Stimulated activated effector memory CD8-positive, alpha-beta T cell treated with anti-CD3 and anti-CD28 coated beads, Interleukin-12 subunit alpha, Interleukin-12 subunit beta, amount 100 ng/mL, for 72 hours (primary cell): ENCODE measurements around the gene CIRBP.
"Not testable (repeated sequence)": the region's sequence is repeated elsewhere in the genome, so short reads cannot be mapped to it uniquely, and the experiment has no call there.

Experiments used
- ATAC-seq: fragments of 150-1000 bp; cut with Tn5 transposase; 2 replicates; pipeline ENCODE4 v1.10.0; 2021
- DNase-seq, 2 donors: peaks; one replicate each; pipeline ENCODE4 v3.0.0; 2021 to 2022; ENCODE audit warnings: low spot score in 2 of 2
- H3K27ac Mint-ChIP-seq: one replicate; pipeline ENCODE4 v1.8.0; 2022; ENCODE audit warnings: mild to moderate bottlenecking, mixed read lengths
- H3K36me3 Mint-ChIP-seq: one replicate; pipeline ENCODE4 v1.8.0; 2022; ENCODE audit warnings: mild to moderate bottlenecking, mixed read lengths
- H3K4me1 Mint-ChIP-seq: one replicate; pipeline ENCODE4 v1.8.0; 2022; ENCODE audit warnings: mixed read lengths
- H3K4me3 Mint-ChIP-seq: one replicate; pipeline ENCODE4 v1.8.0; 2022; ENCODE audit warnings: mild to moderate bottlenecking, mixed read lengths
- H3K9me3 Mint-ChIP-seq: one replicate; pipeline ENCODE4 v1.8.0; 2022; ENCODE audit warnings: mixed read lengths

CIRBP gene

DNA sequence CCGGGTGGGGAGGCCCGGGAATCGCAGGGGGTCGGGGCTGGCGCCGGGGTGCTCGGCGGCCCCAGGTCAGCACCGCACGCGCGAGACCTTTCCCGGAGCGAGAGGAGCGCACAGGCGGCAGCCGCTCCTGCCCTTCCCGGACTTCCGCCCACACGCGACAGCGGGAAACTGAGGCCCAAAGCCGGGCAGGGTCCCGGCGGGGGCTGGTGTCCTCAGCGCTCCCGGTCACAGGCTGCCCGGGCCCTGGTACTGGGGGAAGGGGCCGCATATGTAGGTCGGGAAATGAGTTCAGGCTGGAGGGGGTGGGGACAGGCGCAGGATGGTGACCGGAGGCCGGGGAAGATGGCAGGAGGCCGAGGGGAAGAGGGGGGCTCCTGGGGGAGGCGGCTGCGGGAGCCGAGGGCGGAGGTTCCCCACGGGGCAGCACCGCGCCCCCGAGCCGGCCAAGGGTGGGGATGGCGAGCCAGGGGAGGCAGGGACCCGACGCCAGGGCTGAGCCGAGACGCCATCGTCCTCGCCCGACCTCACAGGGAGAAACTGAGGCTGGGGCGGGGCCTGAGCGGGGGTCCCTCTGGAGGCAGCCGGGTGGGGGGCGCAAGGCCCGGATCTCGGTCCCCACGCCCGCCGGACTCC, 32.0 kb upstream of the CIRBP start:
- ATAC-seq (no peak), DNase-seq (no peak)
- peaks cover 32% of the 10 kb centered on the region for H3K36me3 Mint-ChIP-seq
- H3K4me1 Mint-ChIP-seq: peaks cover 26% of the 10 kb centered on the region
- H3K4me3 Mint-ChIP-seq: peak overlapping the region; percentile 55
- no peak overlapping the region for H3K27ac Mint-ChIP-seq
- no peaks in the 10 kb centered on the region for H3K9me3 Mint-ChIP-seq

DNA sequence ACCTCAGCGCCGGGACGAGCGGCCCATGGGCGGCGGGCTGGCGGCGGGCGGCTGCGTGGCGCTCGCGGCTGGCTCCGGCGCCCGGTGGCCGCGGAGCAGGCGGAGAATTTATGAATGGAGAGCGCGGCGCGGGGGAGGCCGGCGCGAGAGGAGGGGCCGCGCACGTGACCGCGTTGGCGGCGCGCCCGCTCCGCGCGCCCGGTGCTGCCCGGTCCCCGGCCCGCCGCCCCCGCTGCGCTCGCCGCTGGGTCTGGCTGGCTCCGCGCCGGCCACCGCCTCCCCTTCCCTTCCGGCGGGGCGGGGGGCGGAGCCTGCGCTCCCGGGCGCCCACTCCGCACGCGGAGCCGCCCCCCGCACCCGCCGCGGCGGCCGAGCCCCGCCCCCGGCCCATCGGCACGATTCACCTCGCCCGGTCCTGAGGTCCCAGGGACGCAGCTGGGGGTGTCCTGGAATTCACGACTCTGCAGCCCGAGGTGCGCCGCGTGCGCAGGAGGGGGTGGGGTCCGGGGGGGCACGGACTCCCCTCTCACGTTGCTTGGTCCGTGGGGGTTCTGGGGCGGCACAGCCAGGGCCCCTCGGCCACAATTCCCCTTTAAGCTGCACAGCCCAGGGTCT, 31.3 kb upstream of the CIRBP start, which contains the start of gene CBARP:
TSS of gene CBARP (minus strand) at position 252 of the 615 bp plus-strand sequence. CDS start 1,905 bp downstream, outside the sequence.
- Mint-ChIP-seq H3K4me1 (peaks cover 28% of the 10 kb centered on the region), H3K4me3 (peak within 1 kb of the TSS; percentile 79), H3K27ac (peak within 1 kb of the TSS; percentile 81), H3K36me3 (peaks cover 34% of the 10 kb centered on the region), H3K9me3 (no peaks in the 10 kb centered on the region)
- ATAC-seq (no peak), DNase-seq (no peak)

DNA sequence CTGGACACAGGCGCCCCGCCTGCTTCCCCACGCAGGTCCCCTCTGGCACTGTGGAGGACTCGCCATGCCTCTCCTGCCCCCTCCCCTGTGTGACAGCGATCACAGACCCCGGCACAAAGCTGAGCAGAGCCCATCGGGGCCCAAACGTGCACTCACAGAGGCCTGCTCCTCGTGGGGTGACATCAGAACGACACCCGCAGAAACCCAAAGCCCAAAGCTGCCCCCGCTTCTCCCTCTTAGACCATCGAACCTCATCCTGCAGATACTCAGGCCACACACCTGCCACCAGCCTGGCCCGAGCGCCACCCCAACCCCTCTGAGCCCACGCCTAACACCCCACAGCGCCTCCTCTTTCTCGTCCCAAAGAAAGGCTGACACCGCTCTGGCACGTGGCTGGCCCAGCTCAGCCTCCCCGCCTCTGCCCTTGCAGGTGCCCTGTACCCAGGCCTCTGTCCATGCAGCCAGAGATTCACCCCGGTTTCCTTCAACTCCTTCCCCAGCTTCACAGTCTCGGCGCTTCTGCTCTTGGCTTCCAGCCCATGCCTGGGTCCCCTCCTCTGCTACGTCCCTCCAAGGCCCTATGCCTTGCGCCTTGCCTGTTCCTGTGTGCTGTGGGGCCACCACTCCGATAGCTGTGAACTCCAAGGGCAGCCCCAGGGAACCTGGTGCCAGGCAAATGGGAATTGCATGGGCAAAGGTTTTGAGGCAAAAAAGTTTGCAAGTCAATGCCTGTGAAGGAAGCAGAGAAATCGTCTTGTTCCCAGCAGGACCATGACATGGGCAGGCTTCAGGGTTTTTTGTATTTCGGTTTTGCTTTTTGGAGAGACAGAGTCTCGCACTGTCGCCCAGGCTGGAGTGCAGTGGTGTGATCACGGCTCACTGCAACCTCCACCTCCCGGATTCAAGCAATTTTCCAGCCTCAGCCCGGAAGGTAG, 30.5 kb upstream of the CIRBP start:
- Mint-ChIP-seq H3K4me1 (peaks cover 28% of the 10 kb centered on the region), H3K9me3 (no peaks in the 10 kb centered on the region), H3K27ac (peak overlapping the region; percentile 81), H3K4me3 (peak overlapping the region; percentile 79), H3K36me3 (peaks cover 37% of the 10 kb centered on the region)
- ATAC-seq (no peak), DNase-seq (no peak)

DNA sequence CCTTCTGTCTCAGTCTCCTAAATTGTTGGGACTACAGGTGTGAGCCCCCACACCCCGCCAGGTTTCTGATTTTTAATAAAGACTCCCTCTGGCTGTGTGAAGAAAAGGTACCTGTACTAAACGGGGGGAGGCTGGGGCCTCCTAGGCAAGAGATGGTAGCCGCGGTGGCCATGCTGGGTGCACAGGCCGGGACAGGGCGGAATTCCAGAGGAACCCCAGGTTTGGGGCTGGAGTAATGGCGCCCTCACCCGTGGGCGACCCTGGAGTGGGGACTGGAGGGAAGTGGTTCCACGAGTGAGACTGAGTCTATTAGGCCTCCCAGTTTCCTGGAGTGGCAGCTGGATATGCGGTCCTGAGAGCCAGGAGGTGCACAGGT, 29.7 kb upstream of the CIRBP start:
- Mint-ChIP-seq H3K4me1 (peaks cover 29% of the 10 kb centered on the region), H3K9me3 (no peaks in the 10 kb centered on the region), H3K4me3 (peak overlapping the region; percentile 79), H3K36me3 (peaks cover 37% of the 10 kb centered on the region), H3K27ac (peak overlapping the region; percentile 81)
- ATAC-seq: no peak
- no peak for DNase-seq

DNA sequence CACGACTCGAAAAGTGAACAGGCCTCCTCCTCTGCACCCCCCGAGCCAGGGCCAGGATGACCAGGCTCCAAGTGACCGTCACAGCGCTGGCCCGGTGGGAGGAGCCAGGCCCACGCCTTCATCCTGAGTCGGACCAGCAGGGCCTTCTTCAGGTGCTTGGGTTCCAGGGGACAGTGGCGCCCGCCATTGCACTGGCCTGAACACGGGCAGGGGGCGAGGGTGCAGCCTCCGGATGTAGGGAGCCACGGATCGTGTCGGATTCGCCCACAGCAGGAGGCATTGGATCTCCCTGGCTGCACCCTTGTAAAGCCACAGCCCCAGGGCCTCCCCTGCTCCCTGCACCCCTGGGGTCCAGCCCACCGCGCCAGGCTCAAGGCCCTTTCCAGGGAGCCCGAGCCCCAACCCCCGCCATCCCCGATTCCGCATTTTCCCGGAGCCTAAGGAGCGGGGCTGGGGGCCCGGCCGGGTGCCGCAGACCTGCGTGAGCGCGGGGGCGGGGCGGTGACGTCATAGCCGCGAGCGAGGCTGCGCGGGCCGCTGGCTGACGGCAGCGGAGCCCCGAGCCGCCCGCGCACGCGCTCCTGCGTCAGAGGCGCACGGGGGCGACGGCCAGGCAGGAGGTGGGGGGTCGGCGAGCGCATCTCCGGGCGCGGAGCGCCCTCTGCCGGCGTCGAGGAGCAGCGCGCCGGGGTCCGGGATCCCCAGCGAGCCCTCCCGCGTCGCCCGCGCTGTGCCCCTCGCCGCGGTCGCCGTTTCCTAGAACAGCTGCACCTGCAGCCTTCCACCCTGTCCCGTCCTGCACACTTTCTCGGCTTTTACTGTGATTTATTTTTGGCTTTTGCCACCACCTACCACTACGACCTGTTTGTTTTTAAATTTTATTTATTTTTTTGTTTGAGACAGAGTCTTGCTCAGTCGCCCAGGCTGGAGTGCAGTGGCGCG, 29.1 kb upstream of the CIRBP start:
- ATAC-seq (peak; percentile 66), DNase-seq (peak; percentile 96 to 97)
- peak overlapping the region; percentile 79 for H3K4me3 Mint-ChIP-seq
- peak overlapping the region; percentile 89 for H3K27ac Mint-ChIP-seq
- peaks cover 34% of the 10 kb centered on the region for H3K4me1 Mint-ChIP-seq
- no peaks in the 10 kb centered on the region for H3K9me3 Mint-ChIP-seq
- H3K36me3 Mint-ChIP-seq: peaks cover 37% of the 10 kb centered on the region

DNA sequence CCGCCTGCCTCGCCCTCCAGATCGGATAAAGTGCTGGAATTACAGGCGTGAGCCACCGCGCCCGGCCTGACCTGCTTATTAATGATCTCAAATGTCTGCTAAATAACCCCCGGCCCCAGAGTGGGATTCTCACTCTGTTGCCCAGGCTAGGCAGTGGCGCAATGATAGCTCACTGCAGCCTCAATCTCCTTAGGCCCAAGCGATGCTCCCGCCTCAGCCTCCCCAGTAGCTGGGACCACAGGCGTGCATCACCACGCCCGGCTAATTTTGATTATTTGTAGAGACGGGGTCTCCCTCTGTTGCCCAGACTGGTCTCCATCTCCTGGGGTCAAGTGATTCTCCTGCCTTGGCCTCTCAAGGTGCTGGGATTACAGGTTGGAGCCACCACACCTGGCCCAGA, 28.2 kb upstream of the CIRBP start:
- no peak for DNase-seq
- no peaks in the 10 kb centered on the region for H3K9me3 Mint-ChIP-seq
- ATAC-seq: no peak
- H3K36me3 Mint-ChIP-seq: peaks cover 37% of the 10 kb centered on the region
- H3K4me1 Mint-ChIP-seq: peaks cover 34% of the 10 kb centered on the region
- peak overlapping the region; percentile 79 for H3K4me3 Mint-ChIP-seq
- peak overlapping the region; percentile 89 for H3K27ac Mint-ChIP-seq

DNA sequence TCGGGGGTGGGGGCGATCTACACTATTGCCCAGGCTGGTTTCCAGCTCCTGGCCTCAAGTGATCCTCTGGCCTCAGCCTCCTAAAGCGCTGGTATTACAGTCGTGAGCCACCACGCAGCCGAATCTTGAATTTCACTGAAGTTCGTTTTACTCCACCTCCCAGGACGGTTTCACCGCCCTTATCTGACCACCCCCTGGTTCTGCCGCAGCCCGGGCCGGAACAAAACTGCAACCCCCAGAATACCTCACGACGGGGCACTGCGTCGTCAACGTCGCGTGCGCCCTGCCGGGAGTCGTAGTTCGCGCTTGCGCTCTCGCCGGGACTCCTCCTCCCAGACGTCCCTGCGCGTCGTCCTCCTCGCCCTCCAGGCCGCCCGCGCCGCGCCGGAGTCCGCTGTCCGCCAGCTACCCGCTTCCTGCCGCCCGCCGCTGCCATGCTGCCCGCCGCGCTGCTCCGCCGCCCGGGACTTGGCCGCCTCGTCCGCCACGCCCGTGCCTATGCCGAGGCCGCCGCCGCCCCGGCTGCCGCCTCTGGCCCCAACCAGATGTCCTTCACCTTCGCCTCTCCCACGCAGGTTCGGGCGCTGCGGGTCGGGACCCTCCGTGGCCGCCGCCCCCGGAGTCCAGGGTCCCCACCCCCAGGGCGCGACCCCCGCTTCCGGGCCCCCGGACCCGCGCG, 27.6 kb upstream of the CIRBP start, which contains the start of gene ATP5F1D:
TSS of gene ATP5F1D (plus strand) at position 335 of the 679 bp plus-strand sequence. CDS start at position 435, 100 bp downstream.
- ATAC-seq (peak; percentile 81), DNase-seq (peak; percentile 83 to 95)
- Mint-ChIP-seq H3K27ac (peak within 1 kb of the TSS; percentile 89), H3K36me3 (peaks cover 40% of the 10 kb centered on the region), H3K4me1 (peaks cover 34% of the 10 kb centered on the region), H3K9me3 (no peaks in the 10 kb centered on the region), H3K4me3 (peak within 1 kb of the TSS; percentile 79)

DNA sequence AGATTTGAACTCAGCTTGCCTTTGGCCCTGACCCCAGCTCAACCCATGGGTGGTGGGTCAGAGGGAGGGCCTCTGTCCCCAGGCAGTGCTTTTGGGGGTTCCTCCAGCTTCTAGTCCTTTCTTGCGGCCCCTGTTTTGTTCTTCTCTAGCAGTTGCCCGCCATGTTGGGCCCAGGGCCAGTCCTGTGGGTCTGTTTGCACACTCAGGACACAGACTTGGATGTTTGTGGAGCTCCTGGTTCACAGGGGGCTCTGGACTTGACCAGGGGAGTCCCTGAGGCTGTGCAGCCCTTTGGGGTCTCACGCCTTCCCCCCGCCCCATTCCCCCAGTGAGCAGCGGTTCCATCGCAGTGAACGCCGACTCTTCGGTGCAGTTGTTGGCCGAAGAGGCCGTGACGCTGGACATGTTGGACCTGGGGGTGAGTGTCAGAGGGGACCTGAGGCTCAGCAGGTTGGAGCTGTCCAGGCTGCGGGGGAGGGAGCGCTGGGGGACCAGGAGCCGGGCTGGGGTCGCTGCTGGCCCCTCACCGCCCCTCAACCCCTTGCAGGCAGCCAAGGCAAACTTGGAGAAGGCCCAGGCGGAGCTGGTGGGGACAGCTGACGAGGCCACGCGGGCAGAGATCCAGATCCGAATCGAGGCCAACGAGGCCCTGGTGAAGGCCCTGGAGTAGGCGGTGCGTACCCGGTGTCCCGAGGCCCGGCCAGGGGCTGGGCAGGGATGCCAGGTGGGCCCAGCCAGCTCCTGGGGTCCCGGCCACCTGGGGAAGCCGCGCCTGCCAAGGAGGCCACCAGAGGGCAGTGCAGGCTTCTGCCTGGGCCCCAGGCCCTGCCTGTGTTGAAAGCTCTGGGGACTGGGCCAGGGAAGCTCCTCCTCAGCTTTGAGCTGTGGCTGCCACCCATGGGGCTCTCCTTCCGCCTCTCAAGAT, 25.1 kb upstream of the CIRBP start:
- H3K4me3 Mint-ChIP-seq: peak overlapping the region; percentile 79

DNA sequence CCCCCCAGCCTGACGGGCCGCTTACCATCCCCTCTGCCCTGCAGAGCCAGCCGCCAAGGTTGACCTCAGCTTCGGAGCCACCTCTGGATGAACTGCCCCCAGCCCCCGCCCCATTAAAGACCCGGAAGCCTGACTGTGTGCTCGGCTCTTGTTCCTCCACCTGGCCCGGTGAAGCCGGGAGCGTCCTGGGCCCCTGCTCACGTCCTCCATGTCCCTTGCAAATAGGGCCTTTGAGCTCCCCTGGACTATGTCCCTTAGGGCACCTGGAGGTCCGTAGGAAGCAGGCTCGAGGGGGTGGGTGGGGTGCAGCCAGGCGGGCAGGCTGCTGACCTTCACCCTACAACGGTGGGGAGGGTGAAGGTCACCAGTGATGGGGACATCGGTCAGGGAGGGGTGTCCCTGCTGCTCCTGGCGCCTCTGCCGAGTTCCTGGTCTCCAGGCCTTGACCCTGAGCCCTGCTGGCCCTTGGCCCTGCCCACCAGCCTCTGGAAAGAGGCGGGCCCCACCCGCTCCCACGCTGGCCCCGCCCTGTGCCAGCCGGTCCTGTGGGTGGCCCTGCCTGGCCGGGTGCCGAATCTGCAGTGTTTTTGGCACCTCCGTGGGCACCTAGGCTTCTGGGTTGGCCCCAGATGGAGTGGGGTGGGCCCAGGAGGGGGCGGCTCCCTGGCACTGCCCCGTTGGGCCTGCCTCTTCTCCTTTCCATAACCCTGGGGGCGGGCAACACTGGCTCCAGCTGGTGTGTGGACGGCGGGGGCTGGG, 24.3 kb upstream of the CIRBP start:
- ATAC-seq (no peak), DNase-seq (no peak)
- Mint-ChIP-seq H3K27ac (no peak overlapping the region), H3K36me3 (peaks cover 44% of the 10 kb centered on the region), H3K4me3 (peak overlapping the region; percentile 57), H3K9me3 (no peaks in the 10 kb centered on the region), H3K4me1 (peaks cover 24% of the 10 kb centered on the region)

More for the DNA sequence above, 25.1 kb upstream of the CIRBP start:
- DNase-seq (peak; percentile 82 to 93), ATAC-seq (peak; percentile 55)
- Mint-ChIP-seq H3K4me1 (peaks cover 24% of the 10 kb centered on the region), H3K9me3 (no peaks in the 10 kb centered on the region), H3K36me3 (peaks cover 43% of the 10 kb centered on the region), H3K27ac (no peak overlapping the region)

DNA sequence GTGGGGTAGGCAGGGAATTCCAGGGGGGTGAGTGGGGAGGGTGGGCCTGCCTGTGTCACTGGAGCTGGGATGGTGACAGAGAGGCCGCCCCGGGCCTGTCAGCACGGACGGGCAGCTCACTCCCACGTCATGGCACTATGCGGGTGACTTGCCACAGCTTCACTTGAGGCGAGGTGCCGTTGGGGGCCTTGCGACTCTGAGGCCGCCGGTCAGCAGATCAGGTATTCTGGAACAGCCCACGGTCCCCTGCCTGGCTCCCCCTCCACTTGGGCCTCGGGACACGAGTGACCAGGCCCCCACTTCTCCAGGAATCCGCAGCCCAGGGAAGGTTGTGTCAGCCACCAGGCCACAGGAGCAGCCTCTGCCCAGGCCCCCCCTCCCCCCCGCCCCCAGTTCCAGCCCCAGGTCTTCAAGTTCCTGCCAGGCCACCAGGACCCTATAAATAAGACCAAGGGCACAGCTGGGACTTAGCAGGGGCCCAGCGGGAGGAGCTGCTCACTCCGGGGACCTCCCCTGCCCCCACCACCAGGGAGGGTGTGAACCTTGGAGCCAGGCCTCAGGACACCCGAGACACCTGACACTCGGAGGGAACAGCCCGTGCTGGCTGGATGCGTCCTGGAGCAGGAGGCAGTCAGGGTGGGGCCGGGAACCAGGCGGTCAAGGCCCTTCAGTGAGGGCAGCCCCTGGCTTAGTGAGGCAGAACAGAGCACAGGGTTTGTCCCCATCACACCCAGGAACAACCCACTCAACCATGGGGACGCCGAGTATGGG, 23.5 kb upstream of the CIRBP start:
- Mint-ChIP-seq H3K36me3 (peaks cover 40% of the 10 kb centered on the region), H3K9me3 (no peaks in the 10 kb centered on the region), H3K27ac (no peak overlapping the region), H3K4me3 (no peak overlapping the region), H3K4me1 (peaks cover 22% of the 10 kb centered on the region)
- ATAC-seq (no peak), DNase-seq (no peak)

DNA sequence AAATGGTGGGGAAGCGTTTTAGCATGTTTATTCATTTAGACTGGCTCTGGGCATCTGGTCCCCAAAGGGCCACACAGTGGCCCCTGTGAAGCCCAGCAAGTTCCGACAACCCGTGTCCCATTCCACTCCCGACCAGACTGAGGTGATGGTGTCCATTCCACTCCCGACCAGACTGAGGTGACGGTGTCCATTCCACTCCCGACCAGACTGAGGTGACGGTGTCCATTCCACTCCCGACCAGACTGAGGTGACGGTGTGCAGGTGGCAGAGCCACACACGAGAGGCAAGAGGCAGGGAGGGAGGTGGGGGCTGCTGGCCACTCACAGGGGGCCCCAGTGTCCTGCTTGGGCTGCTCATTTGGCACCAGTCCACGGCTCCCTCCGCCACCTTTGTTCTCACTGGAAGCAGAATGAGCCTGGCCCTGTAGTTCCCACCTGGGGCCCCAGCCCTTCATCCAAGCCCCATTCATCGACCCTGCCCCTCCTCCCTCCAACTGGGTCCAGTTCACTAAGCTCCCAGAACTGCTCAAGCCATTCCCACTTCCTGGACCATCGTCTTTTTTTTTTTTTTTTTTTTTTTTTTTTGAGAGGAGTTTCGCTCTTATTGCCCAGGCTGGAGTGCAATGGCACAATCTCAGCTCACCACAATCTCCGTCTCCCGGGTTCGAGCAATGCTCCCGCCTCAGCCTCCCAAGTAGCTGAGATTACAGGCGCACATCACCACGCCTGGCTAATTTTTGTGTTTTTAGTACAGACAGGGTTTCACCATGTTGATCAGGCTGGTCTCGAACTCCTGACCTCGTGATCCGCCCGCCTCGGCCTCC, 22.7 kb upstream of the CIRBP start:
- not testable (repeated sequence) for H3K27ac Mint-ChIP-seq, H3K4me3 Mint-ChIP-seq, ATAC-seq, DNase-seq, H3K9me3 Mint-ChIP-seq
- Mint-ChIP-seq H3K36me3 (peaks cover 40% of the 10 kb centered on the region), H3K4me1 (peaks cover 15% of the 10 kb centered on the region)
